HG03520 (cell line): ENCODE measurements around the gene SSH3.

Experiments
- ATAC-seq: cut with Tn5 transposase; IDR thresholded peaks from one replicate; pipeline ENCODE4 v1.9.1; 2021; ENCODE audit warnings: mild to moderate bottlenecking, moderate library complexity; ENCODE audit not compliant: unreplicated experiment

The SSH3 gene

DNA sequence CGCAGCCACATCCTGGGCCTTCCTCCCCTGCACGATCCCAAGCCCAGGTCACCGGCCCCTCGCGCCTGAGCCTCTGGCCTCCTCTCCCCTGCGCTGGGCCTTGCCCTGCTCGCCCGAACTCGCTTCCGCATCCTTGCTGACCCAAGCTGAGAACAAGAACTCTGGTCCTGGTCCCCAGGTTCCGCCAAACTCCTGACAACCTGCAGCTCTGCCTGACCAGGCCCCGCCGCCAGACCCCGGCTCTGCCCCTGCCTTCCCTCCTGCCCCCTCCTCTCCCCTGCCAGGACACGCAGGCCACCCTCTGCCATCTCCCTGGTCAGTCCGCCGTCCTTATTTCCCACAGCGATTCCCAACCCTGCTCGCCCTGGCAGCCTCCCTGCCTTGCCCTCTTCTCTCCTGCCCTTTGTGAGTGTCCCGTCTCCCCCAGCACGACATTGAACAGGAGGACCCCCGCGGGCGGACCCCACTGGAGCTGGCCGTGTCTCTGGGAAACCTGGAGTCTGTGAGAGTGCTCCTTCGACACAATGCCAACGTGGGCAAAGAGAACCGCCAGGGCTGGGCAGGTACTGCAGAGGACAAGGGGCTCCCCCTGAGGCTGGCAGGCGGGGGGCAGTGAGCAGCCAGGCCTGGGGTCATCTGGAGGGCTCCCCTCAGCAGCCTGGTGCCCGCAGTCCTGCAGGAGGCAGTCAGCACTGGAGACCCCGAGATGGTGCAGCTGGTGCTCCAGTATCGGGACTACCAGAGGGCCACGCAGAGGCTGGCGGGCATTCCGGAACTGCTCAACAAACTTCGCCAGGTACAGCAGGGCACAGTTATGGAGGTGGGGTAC is 13.5 kb upstream of the SSH3 start:
- ATAC-seq, result no peak

GRCh38 chr11:67290801-67291200 is 12.5 kb upstream of the SSH3 start:
- ATAC-seq, result no peak

- ATAC-seq, result no peak
Observed at GRCh38 chr11:67291481-67292381, 11.6 kb upstream of the SSH3 start.

- ATAC-seq, result no peak
Observed at GRCh38 chr11:67292671-67293070, 10.7 kb upstream of the SSH3 start.

GRCh38 chr11:67293090-67293489 is 10.2 kb upstream of the SSH3 start:
- no peak for ATAC-seq

DNA sequence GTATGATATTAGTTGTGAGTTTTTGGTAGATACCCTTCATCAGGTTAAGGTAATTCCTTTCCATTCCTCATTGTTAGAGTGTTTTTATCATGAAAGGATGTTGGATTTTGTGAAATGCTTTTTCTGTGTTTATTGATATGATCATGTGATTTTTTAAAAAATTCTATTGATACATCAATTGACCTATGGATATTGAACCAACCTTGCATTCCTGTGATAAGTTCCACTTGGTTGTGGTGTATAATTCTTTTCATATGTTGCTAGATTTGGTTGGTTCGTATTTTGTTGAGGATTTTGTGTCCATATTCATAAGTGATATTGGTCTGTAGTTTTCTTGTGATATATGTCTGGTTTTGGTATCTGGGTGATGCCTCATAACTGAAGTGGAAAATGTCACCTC is 7.5 kb upstream of the SSH3 start:
- ATAC-seq, result no peak

- no peak for ATAC-seq
Observed at GRCh38 chr11:67298786-67299185, 4.5 kb upstream of the SSH3 start.

DNA sequence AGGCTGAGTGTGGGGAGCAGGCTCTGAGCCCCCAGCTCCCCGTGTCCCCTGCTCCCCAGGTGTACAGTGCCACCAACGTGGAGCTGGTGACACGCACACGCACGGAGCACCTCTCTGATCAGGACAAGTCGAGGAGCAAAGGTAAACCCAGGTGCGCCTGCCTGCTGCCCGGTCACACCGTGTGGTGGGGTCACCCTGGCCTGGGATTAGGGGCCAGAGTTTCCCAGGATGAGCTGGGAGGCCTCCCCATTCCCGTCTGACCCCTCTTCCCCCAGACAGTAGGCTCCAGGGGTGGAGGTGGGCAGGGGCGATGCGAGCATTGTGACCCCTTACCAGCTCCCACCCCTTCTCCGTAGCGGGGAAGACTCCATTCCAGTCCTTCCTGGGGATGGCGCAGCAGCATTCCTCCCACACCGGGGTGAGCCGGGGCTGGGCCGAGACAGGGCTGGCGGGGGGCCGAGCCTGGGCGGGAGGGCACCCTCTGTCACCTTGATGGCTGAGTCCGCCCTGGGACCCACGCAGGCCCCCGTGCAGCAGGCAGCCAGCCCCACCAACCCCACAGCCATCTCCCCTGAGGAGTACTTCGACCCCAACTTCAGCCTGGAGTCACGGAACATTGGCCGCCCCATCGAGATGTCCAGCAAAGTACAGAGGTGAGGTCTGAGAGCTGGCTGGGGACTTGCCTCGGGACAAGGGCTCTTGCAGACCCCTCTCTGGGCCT is 3.7 kb upstream of the SSH3 start:
- no peak for ATAC-seq

- ATAC-seq, result no peak
Observed at GRCh38 chr11:67300256-67300755, 3.0 kb upstream of the SSH3 start.

- no peak for ATAC-seq
Observed at GRCh38 chr11:67300756-67301312, 2.5 kb upstream of the SSH3 start.

- ATAC-seq, result no peak
Observed at GRCh38 chr11:67301313-67301921, 1.9 kb upstream of the SSH3 start.

DNA sequence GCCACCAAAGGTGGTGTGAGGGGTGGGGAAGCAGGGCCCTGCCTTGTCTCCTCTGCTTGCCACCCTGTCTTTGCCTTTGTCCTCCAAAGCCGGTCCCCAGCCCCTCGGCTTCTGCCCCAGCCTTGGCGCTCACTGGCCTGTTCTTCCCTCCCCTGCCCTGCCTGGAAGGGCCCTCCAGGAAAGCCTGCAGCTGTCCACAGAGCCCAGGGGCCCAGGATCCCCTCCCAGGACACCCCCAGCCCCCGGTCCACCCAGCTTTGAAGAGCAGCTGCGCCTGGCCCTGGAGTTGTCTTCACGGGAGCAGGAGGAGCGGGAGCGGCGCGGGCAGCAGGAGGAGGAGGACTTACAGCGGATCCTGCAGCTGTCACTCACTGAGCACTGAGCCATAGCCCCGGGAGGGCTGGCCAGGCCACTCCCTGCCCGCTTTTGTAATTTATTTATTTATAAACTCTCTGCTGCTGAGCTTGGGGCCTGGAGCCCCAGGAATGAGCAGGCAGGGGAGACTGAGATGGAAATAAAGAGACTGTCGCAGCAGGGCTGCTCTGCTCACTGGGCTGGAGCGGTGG is 1.3 kb upstream of the SSH3 start:
- no peak for ATAC-seq

DNA sequence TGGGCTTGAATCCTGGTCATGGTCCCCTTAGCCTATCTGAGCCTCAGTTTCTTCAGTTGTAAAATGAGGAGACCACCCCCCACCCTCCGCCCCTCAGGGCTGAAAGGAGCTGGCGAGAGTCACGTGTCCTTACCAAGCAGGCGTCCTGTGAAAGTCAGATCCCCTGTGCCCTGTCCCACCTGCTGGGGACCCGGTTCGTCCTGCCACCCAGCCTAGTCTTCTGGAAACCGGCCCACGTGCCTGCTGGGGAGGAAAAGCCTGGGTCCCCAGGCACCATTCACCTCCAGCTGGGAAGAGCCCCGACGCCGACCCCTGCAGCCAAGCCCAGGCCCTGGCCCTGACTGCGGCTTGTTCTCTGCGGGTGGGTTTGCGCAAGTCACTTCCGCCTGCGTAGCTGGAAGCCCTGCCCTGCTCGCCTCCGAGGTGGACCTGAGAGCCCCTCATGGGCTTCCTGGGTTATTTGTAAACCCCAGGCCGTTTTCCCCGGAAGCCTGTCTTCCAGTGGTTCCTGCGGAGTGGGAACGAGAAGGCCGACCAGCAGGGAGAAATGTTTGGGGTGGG is 679 bp upstream of the SSH3 start:
- ATAC-seq, result no peak

GRCh38 chr11:67303835-67304411 is 593 bp downstream of the SSH3 start:
- ATAC-seq, result no peak

- ATAC-seq, result no peak
Observed at GRCh38 chr11:67304511-67305113, 1.3 kb downstream of the SSH3 start.

GRCh38 chr11:67306769-67307544 is 3.6 kb downstream of the SSH3 start:
- no peak for ATAC-seq

- no peak for ATAC-seq
Observed at GRCh38 chr11:67307545-67308001, 4.2 kb downstream of the SSH3 start.
